NCI-H510A treated with DMSO at 0.1 percent for 48 hours (cell line): ENCODE results near the gene TRAPPC2L.
"Not testable (repeated sequence)": the region's sequence is repeated elsewhere in the genome, so short reads cannot be mapped to it uniquely, and the experiment has no call there.

ENCODE experiments used
- DNase-seq: peaks from one replicate; lab custom pipeline; 2025; lab: John Stamatoyannopoulos, UW

Gene TRAPPC2L

DNA sequence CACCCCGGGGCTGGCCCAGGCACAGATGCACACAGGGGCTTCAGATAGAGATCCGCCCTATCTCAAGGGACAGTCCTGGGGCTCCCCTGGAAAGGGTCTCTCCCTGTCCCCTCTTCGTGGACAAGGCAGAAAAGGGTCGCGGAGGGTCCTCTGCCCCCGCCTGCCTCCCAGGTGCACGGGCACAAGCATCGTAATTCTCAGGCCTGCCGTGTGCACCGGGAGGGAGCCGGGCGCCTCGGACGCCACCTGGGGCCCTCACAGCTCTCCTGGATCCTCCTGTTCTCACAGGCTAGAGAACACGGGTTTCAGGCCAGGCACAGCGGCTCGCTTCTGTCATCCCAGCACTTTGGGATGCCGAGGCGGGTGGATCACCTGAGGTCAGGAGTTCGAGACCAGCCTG is 21.4 kb downstream of the TRAPPC2L start:
- DNase-seq, result no peak

GRCh38 chr16:88878967-88879787 is 22.2 kb downstream of the TRAPPC2L start:
- DNase-seq, result no peak

DNA sequence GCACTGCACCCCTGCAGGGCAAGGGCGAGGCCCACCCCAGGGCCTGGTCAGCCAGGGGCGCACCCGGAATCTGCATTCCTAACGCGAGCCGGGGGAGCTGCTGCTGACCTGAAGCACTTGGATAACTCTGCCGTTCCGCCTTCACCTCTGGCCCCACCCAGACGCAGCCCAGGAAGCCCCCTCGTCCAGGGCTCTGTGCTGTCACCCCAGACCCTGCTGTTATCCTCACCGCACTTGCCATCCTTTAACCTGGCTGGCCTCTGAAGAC is 22.8 kb downstream of the TRAPPC2L start:
- DNase-seq, result no peak

- no peak for DNase-seq
Observed at GRCh38 chr16:88880226-88881006, 23.5 kb downstream of the TRAPPC2L start.

DNA sequence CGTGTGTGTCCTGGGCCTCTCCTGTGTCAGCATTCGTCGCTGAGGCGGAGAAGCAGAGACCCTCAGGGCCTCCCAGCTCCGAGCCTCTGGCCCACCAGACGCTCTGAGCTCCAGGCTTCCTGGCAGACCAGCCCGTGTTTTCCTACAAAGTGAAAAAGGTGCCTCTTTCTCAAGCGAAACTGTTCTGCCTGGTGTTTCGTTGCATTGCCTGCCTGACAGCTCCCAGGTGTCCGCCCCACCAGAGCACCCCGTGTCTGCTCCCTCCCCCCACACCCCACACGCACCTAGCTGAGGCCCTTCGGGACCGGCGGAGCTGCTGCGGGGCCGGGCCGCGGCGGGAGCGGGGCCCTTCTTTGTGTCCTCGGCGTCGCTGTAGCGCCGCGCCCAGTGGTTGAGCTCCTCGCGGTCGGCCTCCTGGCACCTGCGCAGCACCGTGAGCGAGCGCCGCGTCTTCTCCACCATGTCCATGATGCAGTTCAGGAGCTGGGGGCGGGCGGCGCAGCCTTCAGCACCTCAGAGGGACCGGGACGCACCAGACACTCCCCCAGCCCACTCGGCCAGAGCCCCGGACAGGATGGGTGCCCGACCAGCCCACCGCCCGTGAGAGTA is 24.2 kb downstream of the TRAPPC2L start:
- no peak for DNase-seq

GRCh38 chr16:88881675-88882357 is 24.9 kb downstream of the TRAPPC2L start:
- DNase-seq, result no peak

GRCh38 chr16:88882358-88883030 is 25.6 kb downstream of the TRAPPC2L start:
- DNase-seq, result no peak

DNA sequence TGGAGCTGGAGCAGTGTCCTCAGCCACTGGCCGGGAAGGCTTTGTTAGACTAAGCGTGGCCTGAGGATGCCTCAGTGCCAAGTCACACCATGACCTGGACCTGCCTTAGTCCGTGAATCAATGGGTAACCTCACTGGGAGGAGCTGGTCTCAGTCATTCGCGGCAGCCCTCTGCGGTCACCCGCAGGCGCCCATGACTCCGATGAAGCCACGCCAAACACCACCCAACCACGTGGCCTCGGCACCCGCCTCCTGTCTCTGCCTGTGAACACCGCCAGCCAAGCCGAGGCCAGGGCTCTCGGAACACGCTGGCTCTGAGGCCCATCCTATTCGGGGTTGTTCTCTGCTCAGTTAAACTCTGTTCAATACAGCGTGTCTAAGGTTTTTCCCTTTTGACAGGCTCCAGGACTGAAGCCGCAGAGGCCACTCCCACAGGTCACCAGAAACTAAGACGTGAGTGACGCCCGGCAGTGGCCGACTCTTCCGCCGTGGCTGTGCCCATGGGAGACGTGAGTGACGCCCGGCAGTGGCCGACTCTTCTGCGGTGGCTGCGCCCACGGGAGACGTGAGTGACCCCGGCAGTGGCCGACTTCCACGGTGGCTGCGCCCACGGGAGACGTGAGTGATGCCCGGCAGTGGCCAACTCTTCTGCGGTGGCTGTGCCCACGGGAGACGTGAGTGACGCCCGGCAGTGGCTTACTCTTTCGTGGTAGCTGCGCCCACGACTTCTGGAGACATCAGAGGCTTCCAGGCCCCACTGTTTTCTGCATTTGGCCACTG is 26.4 kb downstream of the TRAPPC2L start:
- DNase-seq, result no peak

GRCh38 chr16:88883946-88884345 is 27.0 kb downstream of the TRAPPC2L start:
- DNase-seq, result no peak

DNA sequence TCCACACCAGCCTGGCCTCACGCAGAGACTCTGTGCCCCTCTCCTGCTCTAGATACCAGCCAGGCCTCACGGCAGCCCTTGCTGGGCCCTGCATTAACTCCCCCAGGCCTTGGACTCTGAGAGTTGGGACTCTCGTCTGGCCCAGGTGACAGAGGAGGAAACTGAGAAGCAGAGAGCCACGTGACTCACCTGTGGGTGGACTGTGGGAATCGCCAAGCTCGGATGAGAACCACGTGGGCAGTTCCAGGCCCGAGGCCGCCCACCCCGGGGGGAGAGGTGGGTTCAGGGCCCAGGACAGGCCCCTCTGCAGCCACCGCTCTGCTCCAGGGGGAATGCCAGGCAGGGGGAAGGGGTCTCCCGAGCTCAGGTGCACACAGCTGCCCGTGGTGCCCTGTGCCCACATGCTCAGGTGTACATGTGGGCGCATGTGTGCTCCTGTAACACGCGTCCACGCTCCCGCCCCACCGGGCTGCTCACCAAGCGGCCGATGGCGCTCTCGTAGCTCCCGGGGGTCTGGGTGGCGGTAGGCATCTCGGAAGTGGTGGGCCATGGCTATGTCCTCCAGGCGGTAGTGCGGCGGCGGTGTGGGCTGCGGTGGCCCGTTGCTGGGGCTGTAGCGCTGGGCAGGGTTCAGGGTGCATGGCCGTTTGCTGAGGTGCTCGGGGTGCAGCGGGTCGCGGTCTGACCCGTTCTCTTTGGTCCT is 27.8 kb downstream of the TRAPPC2L start:
- no peak for DNase-seq

- no peak for DNase-seq
Observed at GRCh38 chr16:88885693-88886280, 28.9 kb downstream of the TRAPPC2L start.

DNA sequence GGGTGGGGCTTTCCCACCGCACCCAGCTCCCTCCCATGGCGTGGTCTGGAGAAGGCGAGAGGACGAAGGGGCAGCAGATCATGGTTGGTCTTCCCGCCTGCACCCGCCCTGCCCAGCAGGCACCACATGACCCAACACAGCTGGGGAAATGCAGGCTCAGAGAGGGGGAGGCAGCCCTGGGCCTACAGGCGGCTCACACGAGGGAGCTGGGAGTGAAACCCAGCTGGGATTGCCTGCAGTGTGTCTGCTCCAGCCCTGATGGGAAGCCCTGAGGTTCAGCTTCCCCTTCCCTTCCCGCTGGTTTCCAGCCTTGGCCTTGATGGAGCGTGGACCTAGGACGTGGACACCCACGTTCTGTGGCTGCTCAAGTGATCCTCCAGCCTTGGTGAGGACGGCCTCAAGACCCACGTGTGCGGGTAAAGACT is 29.5 kb downstream of the TRAPPC2L start:
- DNase-seq, result no peak

DNA sequence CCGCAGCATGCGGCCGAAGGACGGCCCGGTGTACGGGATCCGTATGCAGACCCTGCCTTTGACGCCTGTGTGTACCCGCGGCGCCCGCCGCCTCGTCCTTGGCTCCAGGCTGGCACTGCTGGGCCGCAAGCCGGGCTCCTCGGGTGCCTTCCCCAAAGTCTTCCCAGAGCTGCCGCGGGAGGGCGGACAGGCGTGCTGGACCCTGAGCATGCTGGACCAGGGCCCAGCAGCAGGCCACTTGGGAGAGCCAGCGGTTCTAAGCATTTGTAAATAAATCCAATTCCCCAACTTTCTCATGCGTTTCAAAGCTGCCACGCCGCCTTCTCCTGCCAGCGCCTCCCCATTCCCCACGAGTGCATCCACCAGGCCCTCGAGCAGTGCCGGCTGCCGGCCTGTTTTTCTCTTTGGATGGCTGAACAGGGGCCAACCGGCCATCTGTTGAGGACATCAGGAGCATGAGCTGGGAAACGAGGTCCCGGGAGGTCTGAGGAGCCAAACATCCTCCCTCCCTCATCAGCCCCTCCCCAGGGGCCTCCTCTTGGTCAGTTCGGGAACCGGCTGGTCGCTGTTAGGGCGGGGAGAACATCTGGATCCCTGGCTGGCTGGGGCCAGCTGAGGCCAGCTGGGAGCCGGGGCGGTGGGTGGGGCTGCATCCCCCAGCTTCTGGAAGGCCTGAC is 30.1 kb downstream of the TRAPPC2L start:
- no peak for DNase-seq

GRCh38 chr16:88888057-88888456 is 31.1 kb downstream of the TRAPPC2L start:
- no peak for DNase-seq

- no peak for DNase-seq
Observed at GRCh38 chr16:88888461-88889387, 31.8 kb downstream of the TRAPPC2L start.

DNA sequence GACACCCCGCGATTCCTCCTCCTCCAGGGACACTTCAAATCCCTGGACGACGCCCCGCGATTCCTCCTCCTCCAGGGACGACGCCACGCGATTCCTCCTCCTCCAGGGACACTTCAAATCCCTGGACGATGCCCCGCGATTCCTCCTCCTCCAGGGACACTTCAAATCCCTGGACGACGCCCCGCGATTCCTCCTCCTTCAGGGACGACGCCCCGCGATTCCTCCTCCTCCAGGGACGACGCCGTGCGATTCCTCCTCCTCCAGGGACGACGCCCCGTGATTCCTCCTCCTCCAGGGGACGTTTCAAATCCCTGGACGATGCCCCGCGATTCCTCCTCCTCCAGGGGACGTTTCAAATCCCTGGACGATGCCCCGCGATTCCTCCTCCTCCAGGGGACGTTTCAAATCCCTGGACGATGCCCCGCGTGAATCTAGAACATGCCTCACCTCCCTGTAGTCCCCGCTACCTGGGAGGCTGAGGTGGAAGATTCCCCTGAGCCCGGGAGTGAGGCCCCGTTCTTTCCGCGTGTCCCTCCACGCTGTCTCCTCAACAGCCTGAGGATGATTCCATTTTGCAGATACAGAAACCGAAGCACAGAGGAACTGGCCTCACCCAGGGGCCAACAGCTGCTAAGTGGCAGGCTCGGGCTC is 32.9 kb downstream of the TRAPPC2L start:
- not testable (repeated sequence) for DNase-seq

DNA sequence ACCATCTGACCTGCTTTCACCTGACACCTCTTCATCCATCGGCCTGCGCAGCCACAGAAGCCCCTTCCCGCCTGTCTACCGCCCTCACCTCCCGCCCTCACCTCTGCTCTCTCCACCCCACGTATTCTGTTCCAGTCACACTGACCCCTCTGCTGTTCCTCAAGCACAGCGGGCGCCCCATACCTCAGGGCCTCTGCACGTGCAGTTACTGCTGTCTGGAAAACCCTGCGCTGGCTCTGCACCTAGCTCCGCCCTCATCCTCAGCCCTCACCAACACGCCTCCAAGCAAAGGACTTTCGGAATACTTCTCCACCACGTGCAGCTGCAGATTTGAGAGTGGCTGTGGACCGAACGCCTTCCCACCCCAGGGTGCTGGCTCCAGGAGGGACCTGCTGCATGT is 34.2 kb downstream of the TRAPPC2L start:
- DNase-seq, result no peak

DNA sequence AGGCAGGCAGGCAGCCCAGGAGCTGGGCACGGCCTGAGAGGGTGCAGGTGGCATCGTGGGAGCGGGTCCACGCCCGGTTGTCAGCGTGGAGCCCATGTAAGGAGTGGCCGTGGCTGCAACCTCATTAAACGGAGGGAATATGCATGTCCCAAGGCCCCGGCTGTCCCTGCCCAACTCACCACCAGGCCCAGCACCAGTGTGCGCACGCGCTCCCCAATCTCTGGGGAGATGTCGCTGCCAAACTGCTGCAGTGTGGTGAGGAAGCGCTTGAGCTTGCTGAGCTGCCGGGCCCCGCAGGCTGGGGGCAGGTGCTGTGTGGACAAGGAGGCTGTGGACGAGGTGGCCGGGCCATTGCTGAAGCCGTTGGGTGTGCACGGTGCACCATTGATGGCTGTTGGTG is 35.1 kb downstream of the TRAPPC2L start:
- DNase-seq, result no peak
